Vagina (tissue), 2 donors: ENCODE measurements around the gene PCDHGA6. TPM values are rescaled to one million over a fixed set of nuclear protein-coding genes. Genes with fewer than 3 reads are reported as not detected.
"Not testable (repeated sequence)": the region's sequence is repeated elsewhere in the genome, so short reads cannot be mapped to it uniquely, and the experiment has no call there.

Experiments used
- DNase-seq, 2 donors: peaks; one replicate each; pipeline ENCODE4 v3.0.0-alpha.2; 2017; ENCODE audit errors: extremely low spot score in 2 of 2
- H3K27ac ChIP-seq: fragments of 200-600 bp; sonication (generic); one replicate; pipeline ENCODE4 v1.5.1; 2019
- H3K27me3 ChIP-seq: fragments of 200-600 bp; sonication (generic); one replicate; pipeline ENCODE4 v1.5.1; 2019
- H3K36me3 ChIP-seq, 2 donors: fragments of 200-600 bp; sonication (generic); one replicate each; pipeline ENCODE4 v1.5.1; 2017 to 2019
- H3K4me1 ChIP-seq: fragments of 200-600 bp; sonication (generic); one replicate; pipeline ENCODE4 v1.5.1; 2019
- H3K4me3 ChIP-seq, 2 donors: fragments of 200-600 bp; sonication (generic); 1 replicate in 1 of 2; 2 replicates in 1 of 2; pipeline ENCODE4 v1.5.1; 2016 to 2019
- H3K9me3 ChIP-seq: fragments of 200-600 bp; sonication (generic); one replicate; pipeline ENCODE4 v1.5.1; 2019
- POLR2A ChIP-seq, 2 donors: fragments of 450-650 bp; IDR thresholded peaks; one replicate each; pipeline ENCODE4 v1.6.1; 2017; ENCODE audit warnings: antibody characterized with exemption in 2 of 2, mild to moderate bottlenecking in 2 of 2, moderate library complexity in 2 of 2
- POLR2AphosphoS5 ChIP-seq, 2 donors: sonication (generic); formaldehyde crosslinking; IDR thresholded peaks; one replicate each; pipeline ENCODE4 v1.9.0; 2017; ENCODE audit warnings: antibody characterized with exemption in 2 of 2, mild to moderate bottlenecking in 2 of 2, low read depth in 1 of 2; ENCODE audit not compliant: insufficient read depth in 1 of 2
- intact Hi-C: fragments of 100-400 bp; cut with DNase I; formaldehyde crosslinking; loops from one replicate; pipeline ENCODE4 v1.15.1; 2023
- total RNA-seq: library from RNA; depleted of rRNA; stranded (reverse); fragments of >200 nt; gene quantifications from one replicate; pipeline ENCODE4 v1.2.3, GENCODE V29; 2016
- TF ChIP-seq, protein P1 (sequence below), 3 experiments: fragments of 450-650 bp in 2 of 3; fragments of 200-600 bp in 1 of 3; sonication (generic) in 1 of 3; IDR thresholded peaks; one replicate each; pipeline ENCODE4 v1.5.1; 2017 to 2019; ENCODE audit warnings: antibody characterized with exemption in 3 of 3, mild to moderate bottlenecking in 2 of 3, moderate library complexity in 2 of 3

Gene PCDHGA6
- total RNA-seq, 1 donor from 2014 or later, result 6.4 TPM

GRCh38 chr5:141403387-141403786 is 29.7 kb downstream of the PCDHGA6 start:
- H3K27me3 ChIP-seq, result no peaks in the 10 kb centered on the region
- peak overlapping the region in 1 of 2 donors; percentile 14 for H3K4me3 ChIP-seq
- TF ChIP-seq POLR2A (IDR thresholded peaks at IDR 0.05) (no peak), POLR2AphosphoS5 (IDR thresholded peaks at IDR 0.05; ENCODE audit: insufficient read depth in 1 of 2, low read depth in 1 of 2) (no peak)
- TF ChIP-seq, protein P1, sequence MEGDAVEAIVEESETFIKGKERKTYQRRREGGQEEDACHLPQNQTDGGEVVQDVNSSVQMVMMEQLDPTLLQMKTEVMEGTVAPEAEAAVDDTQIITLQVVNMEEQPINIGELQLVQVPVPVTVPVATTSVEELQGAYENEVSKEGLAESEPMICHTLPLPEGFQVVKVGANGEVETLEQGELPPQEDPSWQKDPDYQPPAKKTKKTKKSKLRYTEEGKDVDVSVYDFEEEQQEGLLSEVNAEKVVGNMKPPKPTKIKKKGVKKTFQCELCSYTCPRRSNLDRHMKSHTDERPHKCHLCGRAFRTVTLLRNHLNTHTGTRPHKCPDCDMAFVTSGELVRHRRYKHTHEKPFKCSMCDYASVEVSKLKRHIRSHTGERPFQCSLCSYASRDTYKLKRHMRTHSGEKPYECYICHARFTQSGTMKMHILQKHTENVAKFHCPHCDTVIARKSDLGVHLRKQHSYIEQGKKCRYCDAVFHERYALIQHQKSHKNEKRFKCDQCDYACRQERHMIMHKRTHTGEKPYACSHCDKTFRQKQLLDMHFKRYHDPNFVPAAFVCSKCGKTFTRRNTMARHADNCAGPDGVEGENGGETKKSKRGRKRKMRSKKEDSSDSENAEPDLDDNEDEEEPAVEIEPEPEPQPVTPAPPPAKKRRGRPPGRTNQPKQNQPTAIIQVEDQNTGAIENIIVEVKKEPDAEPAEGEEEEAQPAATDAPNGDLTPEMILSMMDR (IDR thresholded peaks at IDR 0.05), result no peak
- H3K4me1 ChIP-seq, result no peaks in the 10 kb centered on the region
- H3K27ac ChIP-seq, result no peak overlapping the region
- peaks cover 0 to 20% of the 10 kb centered on the region in 2 donors for H3K36me3 ChIP-seq
- no peak for DNase-seq
- intact Hi-C loops, result no loop called here
- H3K9me3 ChIP-seq, result peaks cover 82% of the 10 kb centered on the region

DNA sequence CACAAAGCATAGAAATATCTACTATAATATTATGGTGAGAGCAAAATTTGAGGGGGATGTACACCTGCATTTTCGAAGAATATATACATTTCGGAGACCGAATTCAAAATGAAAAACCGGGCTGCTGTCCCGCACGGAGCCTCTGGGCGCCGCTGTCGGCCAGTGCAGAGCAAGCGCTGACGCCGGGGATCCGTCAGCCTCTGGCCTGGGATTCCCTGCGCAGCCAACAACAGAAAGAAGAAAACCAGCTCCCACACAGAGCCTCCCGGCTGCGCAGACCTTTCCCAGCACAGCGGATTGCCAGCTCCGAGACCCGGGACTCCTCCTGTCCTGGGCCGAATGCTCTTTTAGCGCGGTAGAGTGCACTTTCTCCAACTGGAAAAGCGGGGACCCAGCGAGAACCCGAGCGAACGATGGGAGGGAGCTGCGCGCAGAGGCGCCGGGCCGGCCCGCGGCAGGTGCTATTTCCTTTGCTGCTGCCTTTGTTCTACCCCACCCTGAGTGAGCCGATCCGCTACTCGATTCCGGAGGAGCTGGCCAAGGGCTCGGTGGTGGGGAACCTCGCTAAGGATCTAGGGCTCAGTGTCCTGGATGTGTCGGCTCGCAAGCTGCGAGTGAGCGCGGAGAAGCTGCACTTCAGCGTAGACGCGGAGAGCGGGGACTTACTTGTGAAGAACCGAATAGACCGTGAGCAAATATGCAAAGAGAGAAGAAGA is 34.3 kb downstream of the PCDHGA6 start, which contains the start of gene PCDHGB6:
Gene PCDHGB6, plus strand, starts transcription at position 232 of the 716 bp plus-strand sequence. Its CDS starts 182 bp downstream, at position 414.
- not testable (repeated sequence) for H3K27ac ChIP-seq

DNA sequence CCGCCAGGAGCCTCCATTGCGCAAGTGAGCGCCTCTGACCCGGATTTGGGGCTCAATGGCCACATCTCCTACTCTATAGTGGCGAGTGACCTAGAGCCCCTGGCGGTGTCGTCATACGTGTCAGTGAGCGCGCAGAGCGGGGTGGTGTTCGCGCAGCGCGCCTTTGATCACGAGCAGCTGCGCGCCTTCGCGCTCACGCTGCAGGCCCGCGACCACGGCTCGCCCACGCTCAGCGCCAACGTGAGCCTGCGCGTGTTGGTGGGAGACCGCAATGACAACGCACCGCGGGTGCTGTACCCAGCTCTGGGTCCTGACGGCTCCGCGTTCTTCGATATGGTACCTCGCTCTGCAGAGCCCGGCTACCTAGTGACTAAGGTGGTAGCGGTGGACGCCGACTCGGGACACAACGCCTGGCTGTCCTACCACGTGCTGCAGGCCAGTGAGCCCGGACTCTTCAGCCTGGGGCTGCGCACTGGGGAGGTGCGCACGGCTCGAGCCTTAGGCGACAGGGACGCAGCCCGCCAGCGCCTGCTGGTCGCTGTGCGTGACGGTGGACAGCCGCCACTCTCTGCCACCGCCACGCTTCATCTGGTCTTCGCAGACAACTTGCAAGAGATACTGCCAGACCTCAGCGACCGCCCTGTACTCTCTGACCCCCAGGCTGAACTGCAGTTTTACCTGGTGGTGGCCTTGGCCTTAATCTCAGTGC is 36.1 kb downstream of the PCDHGA6 start:
- intact Hi-C loops, result loop anchor here (10.0 kb wide), 2 partner anchors 115 to 155 kb away; no protein-coding TSS in a partner anchor
- Histone ChIP-seq H3K27ac (no peak overlapping the region), H3K9me3 (peaks cover 87% of the 10 kb centered on the region), H3K27me3 (no peaks in the 10 kb centered on the region), H3K4me3 (no peak overlapping the region), H3K4me1 (no peaks in the 10 kb centered on the region), H3K36me3 (peaks cover 0 to 6% of the 10 kb centered on the region in 2 donors)
- no peak for DNase-seq
- TF ChIP-seq, protein P1 (IDR thresholded peaks at IDR 0.05), result no peak
- no peak for TF ChIP-seq POLR2AphosphoS5 (IDR thresholded peaks at IDR 0.05; ENCODE audit: insufficient read depth in 1 of 2, low read depth in 1 of 2)
- TF ChIP-seq POLR2A (IDR thresholded peaks at IDR 0.05), result no peak

More for the DNA sequence above, 34.3 kb downstream of the PCDHGA6 start, which contains the start of gene PCDHGB6:
- H3K4me1 ChIP-seq, DNase-seq, intact Hi-C loops, H3K27me3 ChIP-seq, H3K36me3 ChIP-seq: not testable (repeated sequence)
- peaks cover 87% of the 10 kb centered on the region for H3K9me3 ChIP-seq
- TF ChIP-seq, protein P1 (IDR thresholded peaks at IDR 0.05), result peak in 1 of 3 experiments; percentile 22
- peak within 1 kb of the TSS; percentile 5 to 13 for H3K4me3 ChIP-seq

- H3K4me1 ChIP-seq, result no peaks in the 10 kb centered on the region
- no peak for TF ChIP-seq POLR2AphosphoS5 (IDR thresholded peaks at IDR 0.05; ENCODE audit: insufficient read depth in 1 of 2, low read depth in 1 of 2)
- TF ChIP-seq POLR2A (IDR thresholded peaks at IDR 0.05), result no peak
- TF ChIP-seq, protein P1 (IDR thresholded peaks at IDR 0.05), result no peak
- intact Hi-C loops, result loop anchor here (10.0 kb wide), 2 partner anchors 113 to 153 kb away; no protein-coding TSS in a partner anchor
- H3K9me3 ChIP-seq, result peaks cover 81% of the 10 kb centered on the region
- H3K27me3 ChIP-seq, result no peaks in the 10 kb centered on the region
- no peak for DNase-seq
- no peak overlapping the region for H3K4me3 ChIP-seq
- H3K27ac ChIP-seq, result no peak overlapping the region
- peaks cover 0 to 6% of the 10 kb centered on the region in 2 donors for H3K36me3 ChIP-seq
Measured at GRCh38 chr5:141411575-141411974, 37.9 kb downstream of the PCDHGA6 start.
